Epithelial cell of prostate (primary cell): ENCODE results near the gene KLF7.

Source experiments
- DNase-seq: peaks from one replicate; pipeline ENCODE4 v3.0.0-alpha.2; 2011; ENCODE audit warnings: low read depth, low spot score
- H3K27ac ChIP-seq: fragments of 450-650 bp; 2 replicates; pipeline ENCODE4 v1.5.1; 2017; ENCODE audit warnings: mild to moderate bottlenecking

Gene KLF7

GRCh38 chr2:207131594-207131993 is 34.2 kb downstream of the KLF7 start:
- H3K27ac ChIP-seq: peak overlapping the region; percentile 70
- no peak for DNase-seq

GRCh38 chr2:207130958-207131521 is 34.7 kb downstream of the KLF7 start:
- H3K27ac ChIP-seq: peak overlapping the region; percentile 70
- no peak for DNase-seq

DNA sequence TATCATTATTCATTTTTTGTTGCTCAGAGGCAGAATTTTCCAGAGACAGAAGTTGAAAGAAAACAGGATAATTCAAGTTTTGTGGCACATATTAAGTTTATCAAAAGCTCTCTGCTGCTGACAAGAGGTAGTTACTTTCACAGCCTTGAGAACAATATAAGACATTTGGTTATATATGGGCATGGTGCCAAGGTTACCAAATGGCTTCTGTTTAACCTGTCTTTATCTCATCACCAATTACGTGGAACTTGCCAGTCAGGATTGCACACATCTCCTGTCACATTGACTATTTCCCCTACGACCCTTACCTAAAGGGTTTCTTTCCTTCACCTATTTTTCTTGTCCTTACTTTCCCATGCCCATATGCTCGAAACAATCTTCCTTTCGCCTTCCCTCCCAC is 35.9 kb downstream of the KLF7 start:
- peak overlapping the region; percentile 70 for H3K27ac ChIP-seq
- DNase-seq: no peak

DNA sequence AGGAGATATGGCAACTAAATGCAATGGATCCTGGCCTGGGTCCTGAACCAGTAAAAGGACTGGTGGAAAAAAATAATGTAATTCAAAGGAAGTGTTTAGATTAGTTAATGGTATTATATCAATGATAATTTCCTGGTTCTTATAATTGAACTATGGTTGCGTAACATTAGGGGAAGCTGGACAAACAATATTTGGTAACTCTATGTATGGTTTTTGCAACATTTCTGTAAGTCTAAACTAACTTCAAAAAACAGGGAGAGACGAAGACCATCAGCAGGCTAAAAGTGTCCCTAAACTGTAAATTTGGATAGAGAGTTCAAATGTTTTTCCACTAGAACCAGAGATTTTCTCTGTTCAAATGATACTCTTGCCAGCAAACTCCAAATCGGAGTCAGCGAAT is 36.9 kb downstream of the KLF7 start:
- H3K27ac ChIP-seq: peak overlapping the region; percentile 70
- DNase-seq: no peak

GRCh38 chr2:207126724-207127308 is 38.9 kb downstream of the KLF7 start:
- H3K27ac ChIP-seq: peak overlapping the region; percentile 70
- no peak for DNase-seq

DNA sequence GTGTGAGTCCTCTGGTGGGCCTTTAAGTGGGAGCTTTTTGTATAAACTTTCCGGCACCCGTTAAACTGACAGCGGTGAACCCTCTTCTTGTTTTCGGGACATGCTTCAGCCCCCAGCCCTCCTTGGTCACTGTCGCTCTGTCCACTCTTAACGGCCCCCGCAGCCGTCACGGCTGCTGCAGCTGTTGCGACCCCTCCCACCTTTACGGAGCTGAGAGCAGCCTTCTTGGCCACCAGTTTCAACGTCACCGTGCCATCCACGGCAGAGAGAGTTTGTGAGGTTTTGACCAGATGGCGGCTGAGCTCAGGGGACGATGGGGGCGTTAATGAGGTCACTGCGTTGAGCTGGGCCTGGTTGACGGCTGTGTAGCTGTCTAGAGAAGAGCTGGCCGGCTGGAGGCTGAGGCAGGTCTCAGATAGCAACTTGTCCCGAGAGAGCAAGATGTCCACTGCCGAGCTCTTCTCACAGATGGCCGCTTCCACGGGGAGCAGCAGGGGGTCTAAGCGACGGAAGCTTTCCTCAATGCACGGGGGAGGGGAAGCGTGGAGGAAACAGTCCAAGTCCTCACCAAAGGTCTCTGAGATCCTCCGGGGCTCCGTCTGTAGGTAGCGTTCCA is 41.9 kb downstream of the KLF7 start:
- no peak for DNase-seq
- peak overlapping the region; percentile 51 for H3K27ac ChIP-seq

DNA sequence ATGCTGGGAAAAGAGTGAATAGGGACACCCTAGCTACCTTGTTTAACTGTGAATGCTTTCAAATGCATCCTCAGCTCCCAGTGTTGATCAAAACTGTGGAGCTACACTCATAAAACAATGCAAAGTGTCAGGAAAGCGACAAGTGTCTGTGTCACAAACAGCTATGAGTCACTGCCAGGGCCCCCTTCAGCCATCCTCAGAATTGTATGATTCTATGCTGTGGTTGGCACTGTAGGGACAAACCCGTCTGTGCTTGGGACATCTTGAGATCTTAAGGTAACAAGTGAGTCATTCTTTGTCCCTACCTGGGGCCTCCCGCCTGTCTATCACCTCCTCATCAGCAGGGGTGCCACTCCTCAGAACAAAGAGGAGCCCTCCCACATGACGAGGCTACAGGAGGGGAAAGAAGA is 42.4 kb downstream of the KLF7 start:
- peak overlapping the region; percentile 51 for H3K27ac ChIP-seq
- no peak for DNase-seq

DNA sequence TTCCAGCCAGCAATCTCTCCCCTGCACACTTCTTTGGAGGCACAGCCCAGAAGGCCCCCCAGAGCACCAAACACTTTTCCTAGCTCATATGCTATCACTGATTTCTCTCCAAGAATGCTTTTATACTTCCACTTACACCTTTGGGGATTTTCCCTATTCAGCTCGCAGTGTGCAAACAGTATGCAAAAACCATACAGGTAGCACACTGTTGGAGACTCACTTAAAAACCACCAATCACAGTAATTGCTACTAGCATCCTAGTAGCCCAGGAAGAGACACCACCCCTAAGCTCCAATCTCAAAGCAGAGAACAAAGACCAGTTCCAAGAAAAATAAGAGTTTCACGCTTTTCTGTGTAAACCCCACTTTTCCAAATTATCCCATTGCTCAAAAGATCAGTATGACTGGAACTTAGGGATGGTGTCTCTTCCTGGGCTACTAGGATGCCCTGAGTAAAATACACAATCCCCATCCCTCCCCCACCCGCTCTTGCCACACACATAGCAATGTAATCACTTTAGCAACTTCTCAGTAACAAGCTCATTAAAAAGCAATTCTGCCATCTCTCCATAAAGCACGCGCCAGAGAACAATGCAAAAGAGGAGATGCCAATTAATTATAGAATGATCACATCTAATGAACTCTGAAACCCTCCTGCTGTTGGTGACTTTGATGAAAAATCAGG is 43.0 kb downstream of the KLF7 start:
- H3K27ac ChIP-seq: peak overlapping the region; percentile 51

GRCh38 chr2:207121784-207122183 is 44.0 kb downstream of the KLF7 start:
- DNase-seq: no peak
- H3K27ac ChIP-seq: peak overlapping the region; percentile 51

More for the DNA sequence above, 43.0 kb downstream of the KLF7 start:
- no peak for DNase-seq

DNA sequence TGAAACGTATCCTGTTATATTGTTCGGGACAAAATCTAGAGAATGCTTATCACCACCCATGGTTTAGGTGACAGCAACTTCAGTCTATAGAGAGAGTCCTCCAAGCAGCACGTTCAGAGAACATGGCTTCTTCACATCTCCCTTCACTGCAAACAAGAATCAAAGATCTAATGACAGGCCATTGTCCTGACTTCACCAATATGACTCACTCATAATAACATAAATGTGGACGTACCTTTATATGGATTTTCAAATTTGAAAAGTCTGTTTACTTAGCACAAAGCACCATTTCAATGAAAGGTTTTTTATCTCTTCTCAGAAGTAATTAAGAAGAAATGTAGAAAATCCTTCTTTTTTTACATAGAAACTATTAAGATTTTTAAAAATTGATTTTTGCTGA is 46.7 kb downstream of the KLF7 start:
- DNase-seq: no peak
- H3K27ac ChIP-seq: no peak overlapping the region

DNA sequence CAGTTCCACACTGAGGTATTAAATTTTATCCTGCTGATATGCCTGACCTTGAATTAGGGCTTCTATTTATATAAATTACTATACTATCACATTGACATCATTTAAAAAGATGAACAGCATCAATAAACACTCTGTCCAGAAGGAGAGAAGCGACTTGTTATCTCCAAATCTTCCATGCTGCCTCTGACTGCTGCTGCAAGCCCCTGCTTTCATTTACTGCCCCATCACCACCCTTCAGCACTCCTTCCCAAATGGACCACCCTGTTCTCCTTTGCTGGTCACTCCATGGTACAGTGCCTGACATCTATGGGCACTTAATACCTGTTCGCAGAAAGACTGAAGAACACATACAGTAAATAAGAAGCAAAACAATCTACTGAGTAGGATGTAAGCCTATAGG is 48.1 kb downstream of the KLF7 start:
- H3K27ac ChIP-seq: peak overlapping the region; percentile 6
- no peak for DNase-seq

DNA sequence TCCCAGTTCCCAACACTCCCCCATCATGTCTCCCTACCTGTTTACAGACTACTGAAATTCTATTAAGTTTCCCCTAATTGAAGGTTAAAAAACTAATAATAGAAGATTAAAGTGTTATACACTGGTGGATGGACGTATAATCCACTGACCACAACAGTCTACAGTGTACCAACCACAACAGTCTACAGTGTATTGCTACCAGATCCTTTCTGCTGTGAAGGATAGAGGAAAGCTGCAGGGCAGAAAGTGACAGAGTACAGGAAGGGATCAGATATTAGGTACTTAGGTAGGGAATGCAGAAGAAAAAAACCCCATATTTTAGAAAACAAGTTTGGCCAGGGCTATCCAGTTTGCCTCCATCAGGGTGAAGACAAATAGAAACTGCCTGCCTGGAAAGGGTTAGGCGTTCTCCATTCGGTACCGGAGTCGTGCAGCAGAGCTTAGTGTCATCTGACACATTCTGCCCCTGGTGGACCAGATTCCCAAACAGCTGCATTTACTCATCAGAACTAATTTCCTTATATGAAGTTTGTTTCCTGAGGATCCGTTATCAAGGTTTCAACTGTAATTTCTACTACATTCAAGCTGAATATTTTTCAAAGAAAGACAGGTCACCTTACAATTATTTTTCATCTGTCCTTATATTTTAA is 49.9 kb downstream of the KLF7 start:
- H3K27ac ChIP-seq: peak overlapping the region; percentile 5
- no peak for DNase-seq

DNA sequence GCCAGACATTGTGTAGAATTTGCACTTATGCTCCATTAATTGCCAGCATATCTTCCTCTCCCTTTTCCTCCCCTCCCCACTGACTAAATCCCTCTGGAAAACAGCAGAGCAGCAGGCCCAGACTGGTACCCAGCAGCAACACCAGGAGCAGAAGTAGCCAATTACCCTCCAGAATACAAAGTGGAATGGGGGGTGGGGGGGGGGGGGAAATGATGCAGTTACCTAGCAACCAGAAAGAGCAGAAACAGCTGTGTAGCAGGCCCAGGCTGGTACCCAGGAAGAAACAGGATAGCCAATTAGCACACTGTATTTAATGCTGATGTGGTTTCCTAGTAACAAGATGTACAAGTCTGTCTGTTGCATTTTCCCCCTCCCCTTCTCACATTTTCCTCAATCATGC is 52.3 kb downstream of the KLF7 start:
- no peak overlapping the region for H3K27ac ChIP-seq
- DNase-seq: no peak

GRCh38 chr2:207112785-207113184 is 53.0 kb downstream of the KLF7 start:
- H3K27ac ChIP-seq: no peak overlapping the region
- no peak for DNase-seq

- no peak overlapping the region for H3K27ac ChIP-seq
- DNase-seq: no peak
These were observed 53.4 kb downstream of the KLF7 start for GRCh38 chr2:207112383-207112782.

DNA sequence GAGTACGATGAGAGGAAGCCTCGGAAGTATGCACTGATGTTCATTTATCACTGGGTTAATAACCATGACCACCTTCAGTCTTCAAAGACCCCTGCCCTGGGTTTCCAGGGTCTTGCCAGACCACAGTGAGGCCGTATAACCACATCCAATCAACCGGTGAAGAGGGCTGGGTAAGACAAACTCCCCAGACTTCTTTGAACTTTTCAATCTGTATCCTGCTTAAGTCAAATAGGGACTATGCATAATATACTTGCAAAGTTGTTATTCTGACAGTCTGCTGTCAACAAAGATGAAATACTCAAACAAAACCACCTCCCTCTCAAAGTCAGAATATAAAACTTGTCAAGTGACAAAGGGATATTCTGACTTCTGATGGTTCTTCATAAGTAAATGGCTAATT is 54.0 kb downstream of the KLF7 start:
- no peak overlapping the region for H3K27ac ChIP-seq
- DNase-seq: no peak

GRCh38 chr2:207110715-207111114 is 55.0 kb downstream of the KLF7 start:
- no peak for DNase-seq
- no peak overlapping the region for H3K27ac ChIP-seq

- no peak overlapping the region for H3K27ac ChIP-seq
- DNase-seq: no peak
These were observed 55.4 kb downstream of the KLF7 start for GRCh38 chr2:207110310-207110709.

- no peak for DNase-seq
These were observed 56.0 kb downstream of the KLF7 start for GRCh38 chr2:207109768-207110167.

DNA sequence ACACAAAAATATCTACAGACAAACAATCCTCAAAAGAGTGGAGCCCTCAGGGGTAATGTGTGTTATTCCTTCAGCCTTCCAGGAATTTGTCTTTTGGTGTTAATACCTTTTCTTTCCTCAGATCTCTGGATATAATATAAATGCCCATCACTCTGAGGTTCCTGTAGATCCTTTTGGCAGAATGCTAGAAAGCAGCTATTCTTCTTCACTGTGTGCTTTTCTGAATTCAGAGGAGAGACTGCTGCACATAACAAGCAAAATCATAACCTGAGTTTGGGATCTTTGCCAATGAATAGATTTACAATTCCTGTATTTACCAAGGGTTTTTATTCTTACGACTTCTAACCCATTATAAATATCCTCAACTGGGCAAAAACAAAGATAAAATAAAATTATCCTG is 57.3 kb downstream of the KLF7 start:
- no peak for DNase-seq
- H3K27ac ChIP-seq: no peak overlapping the region

More at GRCh38 chr2:207109768-207110167, 56.0 kb downstream of the KLF7 start:
- H3K27ac ChIP-seq: no peak overlapping the region

- H3K27ac ChIP-seq: no peak overlapping the region
- DNase-seq: no peak
These were observed 58.2 kb downstream of the KLF7 start for GRCh38 chr2:207107551-207107950.
